Activated CD4-positive, alpha-beta T cell treated with anti-CD3 and anti-CD28 coated beads, Interleukin-2, amount 50 U/mL, for 48 hours (primary cell): ENCODE data around the gene CERK.

Experiments used
- DNase-seq, 2 experiments: peaks; one replicate each; pipeline ENCODE4 v3.0.0-alpha.2; 2020

The CERK gene

DNA sequence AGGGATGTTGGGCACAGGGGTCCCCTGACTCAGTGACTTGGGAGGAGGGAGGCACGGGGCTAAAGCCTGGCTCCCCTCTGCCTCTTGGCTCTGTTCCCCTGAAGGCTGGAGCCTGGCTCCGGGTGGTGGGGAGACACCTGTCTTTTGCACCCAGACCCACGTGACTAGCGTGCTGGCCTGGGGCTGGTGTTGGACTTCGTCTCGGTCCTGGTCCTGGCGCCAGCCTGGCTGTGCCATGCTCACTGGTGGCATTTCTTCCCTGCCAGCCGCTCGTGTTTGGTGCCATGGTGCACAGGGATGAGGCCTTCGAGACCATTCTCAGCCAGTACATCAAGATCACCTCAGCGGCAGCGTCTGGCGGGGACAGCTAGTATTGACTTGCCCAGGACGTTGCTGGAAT lies 61.2 kb downstream of the CERK start:
- no peak for DNase-seq

DNA sequence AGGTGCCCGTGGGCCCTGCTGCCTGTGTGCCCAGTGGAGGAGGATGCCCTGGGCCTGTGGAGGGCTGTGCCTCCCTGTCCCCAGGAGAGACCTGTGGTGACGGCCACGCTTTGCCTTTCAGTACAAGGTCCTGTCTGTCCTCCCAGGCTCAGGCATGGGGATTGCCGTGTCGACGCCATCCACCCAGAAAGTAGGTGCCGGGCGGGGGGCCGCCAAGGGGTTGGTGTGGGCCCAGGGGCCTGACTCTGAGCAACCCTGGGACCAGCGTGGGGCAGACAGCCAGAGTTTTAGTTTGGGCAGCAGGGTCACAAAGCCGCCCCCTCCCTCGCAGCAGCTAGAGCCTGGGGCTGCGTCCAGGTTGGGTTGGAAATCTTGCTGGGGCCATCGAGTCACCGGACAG lies 61.6 kb downstream of the CERK start:
- DNase-seq, result no peak

DNA sequence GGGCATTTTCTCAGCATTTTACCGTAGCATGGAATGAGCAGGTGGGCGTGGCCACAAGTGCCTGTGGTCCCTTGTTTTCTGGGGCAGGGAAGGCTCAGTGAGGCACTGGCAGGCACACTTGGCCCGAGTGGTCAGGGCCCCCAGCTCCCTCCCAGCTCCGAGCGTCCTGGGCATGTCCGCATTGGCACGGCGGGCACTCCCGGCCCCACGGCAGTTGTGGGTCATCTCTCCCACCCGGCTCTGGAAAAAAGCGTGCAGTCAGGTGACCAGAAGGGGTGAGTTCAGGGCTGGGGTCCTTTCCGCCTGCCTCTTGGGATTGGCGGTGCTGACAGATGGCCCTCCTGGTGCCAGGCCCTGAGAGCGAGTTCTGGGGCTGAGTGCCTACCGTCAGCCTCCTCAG lies 62.1 kb downstream of the CERK start:
- DNase-seq, result no peak

DNA sequence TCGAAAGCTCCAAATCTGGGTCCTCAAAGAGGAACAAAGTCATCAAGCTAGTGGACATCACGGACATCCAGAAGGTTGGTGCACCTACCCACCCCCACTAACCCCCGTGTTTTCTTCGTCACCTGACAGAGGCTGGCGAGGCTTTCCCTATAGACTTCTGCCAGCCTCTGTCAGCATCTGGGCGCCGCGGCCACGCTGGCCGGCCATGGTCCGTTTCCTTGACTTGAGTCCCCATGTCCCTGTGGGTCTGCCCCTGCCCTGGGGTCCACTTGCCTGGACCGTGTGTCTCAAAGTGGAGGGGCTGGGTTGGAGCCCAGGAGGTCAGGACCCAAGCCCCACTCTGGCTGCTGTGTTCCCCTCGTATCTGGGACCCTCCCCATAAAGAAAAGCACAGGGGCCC lies 62.6 kb downstream of the CERK start:
- no peak for DNase-seq

DNA sequence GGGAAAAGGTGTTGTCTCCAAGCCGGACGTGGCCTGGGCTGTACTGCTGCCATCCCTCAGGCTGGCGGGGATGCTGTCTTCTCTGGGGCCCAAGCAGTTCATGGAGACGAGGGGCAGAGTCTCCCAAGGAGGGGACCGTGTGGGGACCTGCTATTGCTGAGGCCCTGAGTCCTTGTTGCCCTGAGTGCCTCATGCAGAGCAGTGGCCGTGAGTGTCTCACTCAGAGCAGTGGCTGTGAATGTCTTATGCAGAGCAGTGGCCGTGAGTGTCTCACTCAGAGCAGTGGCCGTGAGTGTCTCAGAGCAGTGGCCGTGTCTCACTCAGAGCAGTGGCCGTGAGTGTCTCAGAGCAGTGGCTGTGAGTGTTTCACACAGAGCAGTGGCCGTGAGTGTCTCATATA lies 63.1 kb downstream of the CERK start:
- peak in 1 of 2 experiments; percentile 40 for DNase-seq

- peak; percentile 98 for DNase-seq
Measured at GRCh38 chr22:46674367-46674781, 63.7 kb downstream of the CERK start.

DNA sequence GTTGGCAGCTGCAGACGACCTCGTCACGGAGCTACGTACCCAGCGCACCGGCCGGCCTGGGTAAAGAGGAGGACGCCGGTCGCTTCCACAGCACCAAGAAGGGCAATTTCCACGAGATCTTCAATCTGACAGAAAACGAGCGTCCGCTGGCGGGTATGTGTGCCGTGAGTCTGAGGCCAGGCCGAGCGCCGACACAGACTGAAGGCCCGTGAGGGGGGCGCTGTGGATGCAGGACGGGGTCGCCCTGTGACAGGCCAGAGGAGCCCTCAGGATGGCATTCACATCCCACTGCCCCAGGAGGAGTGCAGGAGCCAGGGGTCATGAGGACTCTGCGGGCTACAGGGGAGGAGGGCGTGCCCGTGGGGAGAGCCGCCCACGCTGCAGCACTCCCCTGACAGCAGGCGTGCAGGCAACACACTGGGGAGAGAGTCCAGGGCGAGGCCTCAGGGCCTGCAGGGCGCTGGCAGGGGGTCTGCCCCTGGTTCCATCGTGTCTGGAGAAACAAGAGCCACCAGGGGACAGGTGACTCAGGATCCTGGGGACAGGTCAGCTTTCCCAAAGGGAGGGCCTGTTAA lies 64.3 kb downstream of the CERK start:
- peak in 1 of 2 experiments; percentile 42 for DNase-seq

DNA sequence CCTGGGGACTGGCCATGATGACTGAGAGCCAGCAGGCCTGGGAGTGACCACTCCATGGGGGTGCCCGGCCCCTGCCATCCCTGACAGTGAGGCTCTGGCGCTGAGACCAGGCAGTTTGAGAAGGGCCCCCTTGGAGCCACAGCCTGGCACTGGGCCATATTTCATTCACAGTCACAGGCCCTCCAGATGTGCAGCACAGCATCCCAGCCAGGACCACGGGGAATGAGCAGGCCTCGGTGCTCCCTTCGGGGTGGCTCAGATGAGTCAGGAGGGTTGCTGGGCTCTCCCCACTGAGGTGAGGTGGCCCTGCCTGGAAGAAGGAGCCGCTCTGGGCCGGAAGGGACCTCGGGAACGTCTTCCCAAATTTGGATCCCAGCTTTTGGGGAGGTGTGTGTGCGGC lies 64.8 kb downstream of the CERK start:
- peak in 1 of 2 experiments; percentile 30 for DNase-seq

DNA sequence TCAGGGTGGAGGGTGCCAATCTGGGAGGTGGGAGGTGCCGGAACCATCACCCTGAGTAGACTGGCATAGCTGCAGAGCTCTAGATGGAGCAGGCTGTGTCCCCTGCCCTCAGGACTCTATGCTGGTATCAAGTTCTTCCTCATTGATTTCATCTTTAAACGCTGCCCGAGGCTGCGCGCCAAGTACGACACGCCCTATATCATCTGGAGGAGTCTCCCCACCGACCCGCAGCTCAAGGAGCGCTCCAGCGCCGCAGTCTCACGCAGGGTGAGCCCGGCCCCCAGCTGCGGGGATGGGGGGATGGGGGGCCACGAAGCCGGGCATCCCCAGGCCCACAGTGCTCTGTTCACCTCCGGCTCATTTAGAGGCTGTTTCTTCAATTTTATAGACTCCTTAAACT lies 65.3 kb downstream of the CERK start:
- no peak for DNase-seq

- DNase-seq, result no peak
Measured at GRCh38 chr22:46671824-46672432, 66.1 kb downstream of the CERK start.

DNA sequence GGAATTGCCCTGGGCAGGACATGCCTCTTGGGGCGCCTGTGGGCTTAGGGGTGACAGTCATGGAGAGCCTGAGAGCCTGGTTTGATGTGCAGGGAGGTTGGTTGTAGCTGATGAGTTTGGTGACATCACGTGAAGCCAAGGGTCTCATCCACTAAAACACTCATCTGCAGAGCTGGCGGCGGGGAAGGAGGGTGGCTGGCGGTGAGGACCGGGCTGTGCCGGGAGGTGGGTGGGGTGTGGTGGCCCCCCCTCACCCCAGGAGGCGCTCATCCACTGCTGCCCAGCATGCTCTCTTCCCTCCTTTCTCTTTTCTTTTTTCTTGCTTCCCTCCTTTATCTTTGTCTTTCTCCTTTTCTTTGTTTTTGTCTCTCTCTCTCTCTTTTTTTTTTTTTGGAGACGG lies 68.9 kb downstream of the CERK start:
- DNase-seq, result no peak

DNA sequence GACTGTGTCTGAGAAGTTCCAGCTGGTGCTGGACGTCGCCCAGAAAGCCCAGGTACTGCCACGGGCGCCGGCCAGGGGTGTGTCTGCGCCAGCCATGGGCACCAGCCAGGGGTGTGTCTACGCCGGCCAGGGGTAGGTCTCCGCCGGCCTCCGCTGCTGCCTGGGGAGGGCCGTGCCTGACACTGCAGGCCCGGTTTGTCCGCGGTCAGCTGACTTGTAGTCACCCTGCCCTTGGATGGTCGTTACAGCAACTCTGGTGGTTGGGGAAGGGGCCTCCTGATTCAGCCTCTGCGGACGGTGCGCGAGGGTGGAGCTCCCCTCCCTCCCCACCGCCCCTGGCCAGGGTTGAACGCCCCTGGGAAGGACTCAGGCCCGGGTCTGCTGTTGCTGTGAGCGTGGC lies 69.9 kb downstream of the CERK start:
- DNase-seq, result no peak

DNA sequence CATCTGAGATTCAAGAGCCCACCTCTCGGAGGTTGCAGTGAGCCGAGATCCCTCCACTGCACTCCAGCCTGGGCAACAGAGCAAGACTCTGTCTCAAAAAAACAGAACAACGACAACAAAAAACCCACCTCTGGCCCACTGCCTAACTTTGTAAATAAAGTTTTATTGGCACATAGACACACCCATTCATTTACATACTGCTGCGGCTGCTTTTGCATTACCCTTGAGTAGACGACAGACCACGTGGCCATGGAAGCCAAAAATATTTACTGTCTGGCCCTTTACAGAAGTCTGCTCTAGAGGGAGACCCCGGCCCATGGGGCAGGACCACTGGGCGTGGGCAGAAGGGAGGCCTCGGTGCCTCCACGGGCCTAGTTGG lies 70.8 kb downstream of the CERK start:
- DNase-seq, result no peak

DNA sequence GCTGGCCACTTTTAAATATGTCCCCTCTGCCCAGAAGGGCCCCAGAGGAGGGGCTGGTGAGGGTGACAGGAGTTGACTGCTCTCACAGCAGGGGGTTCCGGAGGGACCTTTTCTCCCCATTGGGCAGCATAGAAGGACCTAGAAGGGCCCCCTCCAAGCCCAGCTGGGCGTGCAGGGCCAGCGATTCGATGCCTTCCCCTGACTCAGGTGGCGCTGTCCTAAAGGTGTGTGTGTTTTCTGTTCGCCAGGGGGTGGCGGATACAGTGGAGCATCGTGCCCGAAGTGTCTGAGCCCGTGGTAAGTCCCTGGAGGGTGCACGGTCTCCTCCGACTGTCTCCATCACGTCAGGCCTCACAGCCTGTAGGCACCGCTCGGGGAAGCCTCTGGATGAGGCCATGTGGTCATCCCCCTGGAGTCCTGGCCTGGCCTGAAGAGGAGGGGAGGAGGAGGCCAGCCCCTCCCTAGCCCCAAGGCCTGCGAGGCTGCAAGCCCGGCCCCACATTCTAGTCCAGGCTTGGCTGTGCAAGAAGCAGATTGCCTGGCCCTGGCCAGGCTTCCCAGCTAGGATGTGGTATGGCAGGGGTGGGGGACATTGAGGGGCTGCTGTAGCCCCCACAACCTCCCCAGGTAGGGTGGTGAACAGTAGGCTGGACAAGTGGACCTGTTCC lies 71.3 kb downstream of the CERK start:
- DNase-seq, result no peak

DNA sequence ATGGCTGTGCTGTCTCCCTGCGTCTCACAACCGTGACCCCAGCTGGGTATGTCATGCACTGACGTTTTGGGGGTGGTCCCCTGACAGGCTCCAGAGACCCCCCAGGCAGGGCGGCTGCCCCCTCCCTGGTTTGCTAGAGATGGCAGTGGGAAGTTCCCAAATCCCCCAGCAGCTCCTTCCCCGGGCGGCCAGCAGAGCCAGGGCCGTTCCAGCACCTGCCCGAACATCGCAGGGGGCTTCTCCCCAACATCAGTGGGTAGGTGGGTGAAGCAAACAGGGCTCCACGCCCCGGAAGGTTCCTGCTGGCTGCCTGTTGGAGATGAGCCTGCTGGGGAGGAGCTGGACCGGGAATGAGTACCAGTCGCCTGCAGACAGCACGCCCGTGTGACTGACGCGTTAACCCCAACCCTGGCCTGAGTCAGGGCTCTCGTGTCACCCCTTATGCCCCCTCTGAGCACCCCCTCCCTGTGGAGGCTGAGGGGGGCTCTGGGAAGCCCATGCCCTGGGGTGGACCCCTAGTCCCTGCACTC lies 72.2 kb downstream of the CERK start:
- no peak for DNase-seq

DNA sequence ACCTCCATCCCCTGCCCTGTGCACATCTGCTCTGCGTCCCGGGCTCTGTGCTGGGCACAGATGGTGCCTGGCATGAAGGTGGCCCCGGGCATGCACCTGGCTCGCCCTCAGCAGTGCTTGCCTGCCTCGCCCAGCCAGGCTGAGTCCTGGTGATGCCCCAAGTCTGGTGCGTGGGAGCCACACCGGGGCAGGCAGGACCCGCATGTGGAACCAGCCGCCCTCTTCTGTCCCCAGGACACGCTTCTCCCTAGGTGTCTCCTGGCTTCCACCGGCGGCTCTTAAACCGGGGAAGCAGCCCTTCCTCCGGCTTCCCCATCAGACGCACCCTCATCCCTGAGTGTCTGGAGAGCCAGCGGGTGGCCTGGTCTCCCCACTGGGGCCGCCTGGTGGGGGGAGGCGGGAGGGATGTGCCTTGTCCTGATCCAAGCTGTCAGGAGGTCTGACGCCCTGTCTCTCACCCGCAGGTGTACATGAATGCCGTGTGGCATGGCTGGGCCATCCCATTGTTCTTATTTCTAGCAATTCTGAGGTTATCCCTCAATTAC lies 72.8 kb downstream of the CERK start:
- DNase-seq, result no peak

DNA sequence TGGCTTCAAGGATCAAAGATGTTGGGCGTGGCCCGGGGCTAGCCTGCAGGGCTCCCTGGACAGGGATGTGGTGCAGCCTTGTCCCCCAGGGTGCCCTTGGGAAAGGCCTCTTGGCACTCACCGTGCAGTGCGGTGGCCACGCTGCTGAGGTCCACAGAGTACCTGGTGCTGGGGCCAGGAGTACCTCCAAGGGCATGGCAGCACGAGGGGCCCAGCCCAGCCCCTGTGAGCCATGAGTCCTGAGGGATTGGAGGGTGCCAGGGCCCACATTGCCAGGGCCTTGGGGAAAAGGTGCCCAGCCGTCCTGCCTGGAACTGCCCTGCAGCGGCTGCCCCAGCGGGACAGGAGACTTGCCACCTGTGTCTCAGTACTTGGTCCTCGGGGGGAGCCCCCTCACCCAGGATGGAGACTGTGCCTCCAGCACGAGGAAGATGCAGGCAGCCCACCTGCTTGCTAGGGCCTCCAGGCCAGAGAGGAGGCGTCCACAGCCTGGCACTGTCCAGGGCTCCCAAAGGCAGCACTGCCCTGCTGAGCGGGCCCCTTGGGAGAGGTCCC lies 73.7 kb downstream of the CERK start:
- no peak for DNase-seq

- no peak for DNase-seq
Measured at GRCh38 chr22:46663436-46664100, 74.5 kb downstream of the CERK start.

- DNase-seq, result no peak
Measured at GRCh38 chr22:46663001-46663400, 75.1 kb downstream of the CERK start.

- no peak for DNase-seq
Measured at GRCh38 chr22:46662226-46662625, 75.8 kb downstream of the CERK start.

DNA sequence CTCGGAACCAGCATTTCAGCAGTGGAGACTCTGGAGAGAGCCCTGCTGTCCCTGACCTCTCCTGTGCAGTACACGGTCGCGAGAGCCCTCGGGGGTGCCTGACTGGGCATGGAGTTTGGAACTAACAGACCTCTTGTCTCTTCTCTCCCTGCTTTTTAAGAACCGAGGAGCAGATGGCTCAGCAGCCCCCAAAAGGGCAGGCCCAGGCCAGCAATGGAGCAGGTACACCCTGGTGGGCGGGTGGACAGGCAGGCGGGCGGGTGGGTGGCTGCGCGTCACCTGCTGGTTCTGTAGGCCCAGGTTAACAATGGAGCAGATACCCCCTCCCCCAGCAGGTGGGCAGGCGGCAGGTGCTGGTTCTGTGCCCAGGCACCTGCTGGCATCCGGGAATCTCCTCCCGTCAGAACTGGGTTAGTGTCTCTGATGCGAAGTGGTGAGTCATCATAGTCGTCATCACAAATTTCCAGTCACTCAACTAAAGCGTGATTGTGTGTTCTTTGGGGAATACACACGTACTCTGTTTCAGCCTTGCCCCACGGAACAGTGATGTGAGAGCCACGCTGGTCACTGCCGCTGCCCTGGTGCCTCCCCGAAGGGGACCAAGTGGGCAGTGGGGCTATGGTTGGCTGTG lies 76.7 kb downstream of the CERK start:
- DNase-seq, result peak; percentile 44 to 61

GRCh38 chr22:46660604-46661201 lies 77.3 kb downstream of the CERK start:
- peak in 1 of 2 experiments; percentile 26 for DNase-seq
